ENCODE results near the gene DENND1A. TPM values are rescaled to one million over a fixed set of nuclear protein-coding genes. Genes with fewer than 3 reads are reported as not detected.

The DENND1A gene
- total RNA-seq, 1 experiment from 2014 or later, result 29.7 TPM

GRCh38 chr9:123727332-123727731 lies 202.6 kb downstream of the DENND1A start:
- no peaks in the 10 kb centered on the region for H3F3A ChIP-seq (ENCODE audit: low read length, unreplicated experiment)
- H3K79me2 ChIP-seq (ENCODE audit: low read length), result no peaks in the 10 kb centered on the region
- TF ChIP-seq EZH2 (IDR thresholded peaks at IDR 0.05; ENCODE audit: low read length, unreplicated experiment), result no peak
- no peak for TF ChIP-seq EZH2phosphoT487 (IDR thresholded peaks at IDR 0.05; ENCODE audit: borderline replicate concordance, low read length)
- TF ChIP-seq, protein P1, sequence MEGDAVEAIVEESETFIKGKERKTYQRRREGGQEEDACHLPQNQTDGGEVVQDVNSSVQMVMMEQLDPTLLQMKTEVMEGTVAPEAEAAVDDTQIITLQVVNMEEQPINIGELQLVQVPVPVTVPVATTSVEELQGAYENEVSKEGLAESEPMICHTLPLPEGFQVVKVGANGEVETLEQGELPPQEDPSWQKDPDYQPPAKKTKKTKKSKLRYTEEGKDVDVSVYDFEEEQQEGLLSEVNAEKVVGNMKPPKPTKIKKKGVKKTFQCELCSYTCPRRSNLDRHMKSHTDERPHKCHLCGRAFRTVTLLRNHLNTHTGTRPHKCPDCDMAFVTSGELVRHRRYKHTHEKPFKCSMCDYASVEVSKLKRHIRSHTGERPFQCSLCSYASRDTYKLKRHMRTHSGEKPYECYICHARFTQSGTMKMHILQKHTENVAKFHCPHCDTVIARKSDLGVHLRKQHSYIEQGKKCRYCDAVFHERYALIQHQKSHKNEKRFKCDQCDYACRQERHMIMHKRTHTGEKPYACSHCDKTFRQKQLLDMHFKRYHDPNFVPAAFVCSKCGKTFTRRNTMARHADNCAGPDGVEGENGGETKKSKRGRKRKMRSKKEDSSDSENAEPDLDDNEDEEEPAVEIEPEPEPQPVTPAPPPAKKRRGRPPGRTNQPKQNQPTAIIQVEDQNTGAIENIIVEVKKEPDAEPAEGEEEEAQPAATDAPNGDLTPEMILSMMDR (conservative IDR thresholded peaks at IDR 0.05; ENCODE audit: low read depth, low read length), result no peak
- no peak overlapping the region for H3K4me2 ChIP-seq (ENCODE audit: low read length)
- no peaks in the 10 kb centered on the region for H3K4me1 ChIP-seq (ENCODE audit: insufficient read depth, low read length)
- intact Hi-C loops (cut with micrococcal nuclease), result no loop called here
- no peaks in the 10 kb centered on the region for H3K9me3 ChIP-seq (ENCODE audit: low read length)
- ChIA-PET CTCF (no interaction called here), POLR2A (ENCODE audit: unreplicated experiment) (no interaction called here)
- no peaks in the 10 kb centered on the region for H4K20me1 ChIP-seq (ENCODE audit: low read length)
- no peak for DNase-seq
- H3K9ac ChIP-seq (ENCODE audit: low read length), result no peak overlapping the region
- no TSS peak for BruUV-seq (replicated peaks)
- no peaks in the 10 kb centered on the region for H3K27me3 ChIP-seq (ENCODE audit: low read length)
- no peaks in the 10 kb centered on the region for H3K9me2 ChIP-seq (replicated peaks; ENCODE audit: low read length)
- no peak overlapping the region for H2AFZ ChIP-seq (ENCODE audit: low read length)
- H3K4me3 ChIP-seq (ENCODE audit: low read length), result no peak overlapping the region
- no peaks in the 10 kb centered on the region; the same call in 1 of the 2 replicates for H3K36me3 ChIP-seq (ENCODE audit: low read depth, low read length)
- ATAC-seq, result no peak
- H3K27ac ChIP-seq (ENCODE audit: low read length), result no peak overlapping the region

- no peak overlapping the region for H3K9ac ChIP-seq (ENCODE audit: low read length)
- H3K27ac ChIP-seq (ENCODE audit: low read length), result no peak overlapping the region
- H3K4me3 ChIP-seq (ENCODE audit: low read length), result no peak overlapping the region
- H3K9me2 ChIP-seq (replicated peaks; ENCODE audit: low read length), result no peaks in the 10 kb centered on the region
- intact Hi-C loops (cut with micrococcal nuclease), result no loop called here
- no peaks in the 10 kb centered on the region; the same call in 1 of the 2 replicates for H3K36me3 ChIP-seq (ENCODE audit: low read depth, low read length)
- H3K79me2 ChIP-seq (ENCODE audit: low read length), result no peaks in the 10 kb centered on the region
- no peaks in the 10 kb centered on the region for H4K20me1 ChIP-seq (ENCODE audit: low read length)
- no TSS peak for BruUV-seq (replicated peaks)
- DNase-seq, result no peak
- no peak for TF ChIP-seq EZH2phosphoT487 (IDR thresholded peaks at IDR 0.05; ENCODE audit: borderline replicate concordance, low read length)
- TF ChIP-seq, protein P1 (conservative IDR thresholded peaks at IDR 0.05; ENCODE audit: low read depth, low read length), result no peak
- no peak for TF ChIP-seq EZH2 (IDR thresholded peaks at IDR 0.05; ENCODE audit: low read length, unreplicated experiment)
- no peaks in the 10 kb centered on the region for H3K4me1 ChIP-seq (ENCODE audit: insufficient read depth, low read length)
- H3F3A ChIP-seq (ENCODE audit: low read length, unreplicated experiment), result no peaks in the 10 kb centered on the region
- H3K27me3 ChIP-seq (ENCODE audit: low read length), result no peaks in the 10 kb centered on the region
- no peaks in the 10 kb centered on the region for H3K9me3 ChIP-seq (ENCODE audit: low read length)
- POLR2A ChIA-PET (ENCODE audit: unreplicated experiment), result no interaction called here
- H3K4me2 ChIP-seq (ENCODE audit: low read length), result no peak overlapping the region
- H2AFZ ChIP-seq (ENCODE audit: low read length), result no peak overlapping the region
- CTCF ChIA-PET, result no interaction called here
- ATAC-seq, result no peak
Measured at GRCh38 chr9:123725389-123725788, 204.5 kb downstream of the DENND1A start.

- Histone ChIP-seq H3K4me3 (ENCODE audit: low read length) (no peak overlapping the region), H3K9ac (ENCODE audit: low read length) (no peak overlapping the region), H3K27me3 (ENCODE audit: low read length) (no peaks in the 10 kb centered on the region), H3F3A (ENCODE audit: low read length, unreplicated experiment) (no peaks in the 10 kb centered on the region), H3K9me2 (replicated peaks; ENCODE audit: low read length) (no peaks in the 10 kb centered on the region), H3K4me1 (ENCODE audit: insufficient read depth, low read length) (no peaks in the 10 kb centered on the region), H4K20me1 (ENCODE audit: low read length) (no peaks in the 10 kb centered on the region), H3K4me2 (ENCODE audit: low read length) (no peak overlapping the region), H3K36me3 (ENCODE audit: low read depth, low read length) (no peaks in the 10 kb centered on the region; the same call in 1 of the 2 replicates), H2AFZ (ENCODE audit: low read length) (no peak overlapping the region), H3K79me2 (ENCODE audit: low read length) (no peaks in the 10 kb centered on the region), H3K27ac (ENCODE audit: low read length) (no peak overlapping the region), H3K9me3 (ENCODE audit: low read length) (no peaks in the 10 kb centered on the region)
- no TSS peak for BruUV-seq (replicated peaks)
- ATAC-seq (no peak), DNase-seq (no peak)
- intact Hi-C loops (cut with micrococcal nuclease), result no loop called here
- POLR2A ChIA-PET (ENCODE audit: unreplicated experiment), result no interaction called here
- TF ChIP-seq EZH2phosphoT487 (IDR thresholded peaks at IDR 0.05; ENCODE audit: borderline replicate concordance, low read length) (no peak), EZH2 (IDR thresholded peaks at IDR 0.05; ENCODE audit: low read length, unreplicated experiment) (no peak)
- TF ChIP-seq, protein P1 (conservative IDR thresholded peaks at IDR 0.05; ENCODE audit: low read depth, low read length), result no peak; the same call in 1 of the 2 replicates
- CTCF ChIA-PET, result interaction anchor here (0.6 kb wide), 1 partner anchor 277 kb away, joined by 10 read pairs; no protein-coding TSS in a partner anchor
Measured at GRCh38 chr9:123724211-123724796, 205.6 kb downstream of the DENND1A start.

Data from PC-3 (cell line).